T-helper 2 cell (primary cell): ENCODE measurements around the gene KLF11.

ENCODE experiments used
- DNase-seq, 5 experiments: peaks; one replicate each; pipeline versions ENCODE4 v3.0.0 to v3.0.0-alpha.2; 2012 to 2022
- total RNA-seq, 2 donors: gene quantifications; one replicate each; lab custom pipeline; 2026; lab: John Stamatoyannopoulos, UW

Gene KLF11
- total RNA-seq = 45.5 to 66.4 reads per million in 2 donors

DNA sequence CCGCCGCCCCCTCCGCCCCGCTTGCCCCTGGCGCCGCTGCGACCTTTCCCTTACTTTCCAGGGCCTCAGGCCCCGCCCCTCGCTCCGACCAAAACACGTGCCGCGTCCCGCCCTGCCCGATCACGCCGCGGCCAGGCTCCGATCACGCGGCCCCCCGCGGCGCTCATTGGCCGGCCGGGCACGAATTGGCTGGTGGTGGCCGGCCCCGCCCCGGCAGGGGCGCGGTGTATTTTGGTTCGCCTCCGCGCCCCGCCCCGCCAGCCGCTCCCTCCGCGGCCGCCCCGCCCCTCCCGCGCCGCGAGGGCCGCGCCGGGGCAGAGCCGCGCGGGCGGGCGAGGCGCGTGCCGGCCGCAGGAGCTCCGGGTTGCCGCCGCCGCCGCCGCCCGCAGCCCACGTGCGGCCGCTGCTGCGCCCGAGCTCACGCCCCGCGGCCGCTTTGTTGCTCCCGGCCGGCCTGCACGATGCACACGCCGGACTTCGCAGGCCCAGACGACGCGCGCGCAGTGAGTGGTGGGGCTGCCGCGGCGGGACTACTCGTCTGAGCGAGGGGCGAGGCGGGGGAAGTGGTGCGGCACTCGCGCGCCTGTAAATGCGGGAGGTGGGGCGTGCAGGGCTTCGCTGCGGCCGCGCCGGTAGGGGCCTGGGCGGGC lies at the start of gene KLF11:
Gene KLF11 (plus strand): TSS at position 295 of the 650 bp plus-strand sequence. CDS start 167 bp downstream, at position 462.
- DNase-seq = peak; percentile 68 to 94 (median 78)

GRCh38 chr2:9994462-9994861 lies 48.9 kb upstream of the KLF11 start:
- DNase-seq = no peak

GRCh38 chr2:9995059-9995458 lies 48.3 kb upstream of the KLF11 start:
- DNase-seq = no peak

- DNase-seq = no peak
These were observed 47.0 kb upstream of the KLF11 start for GRCh38 chr2:9996321-9996720.

DNA sequence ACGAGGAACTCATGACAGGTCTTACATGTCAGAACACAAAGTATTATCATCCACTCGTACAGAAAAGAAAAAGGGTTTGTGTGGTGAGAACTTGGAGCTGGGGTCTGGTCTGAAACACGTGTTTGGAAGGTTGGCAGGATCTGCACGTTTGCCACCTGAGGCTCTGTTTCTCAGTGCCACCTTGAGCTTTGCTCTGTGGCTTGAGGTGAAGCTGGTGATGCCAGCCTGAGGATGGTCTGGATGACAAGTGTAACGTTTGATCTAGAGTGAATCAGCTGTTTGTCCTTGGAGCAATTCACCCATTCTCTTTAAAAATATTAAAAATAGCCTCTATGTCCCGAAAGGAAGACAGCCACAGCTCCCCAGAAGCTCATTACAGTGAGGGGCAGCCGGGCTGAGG lies 45.4 kb upstream of the KLF11 start:
- no peak for DNase-seq

- no peak for DNase-seq
These were observed 44.3 kb upstream of the KLF11 start for GRCh38 chr2:9998916-9999654.

DNA sequence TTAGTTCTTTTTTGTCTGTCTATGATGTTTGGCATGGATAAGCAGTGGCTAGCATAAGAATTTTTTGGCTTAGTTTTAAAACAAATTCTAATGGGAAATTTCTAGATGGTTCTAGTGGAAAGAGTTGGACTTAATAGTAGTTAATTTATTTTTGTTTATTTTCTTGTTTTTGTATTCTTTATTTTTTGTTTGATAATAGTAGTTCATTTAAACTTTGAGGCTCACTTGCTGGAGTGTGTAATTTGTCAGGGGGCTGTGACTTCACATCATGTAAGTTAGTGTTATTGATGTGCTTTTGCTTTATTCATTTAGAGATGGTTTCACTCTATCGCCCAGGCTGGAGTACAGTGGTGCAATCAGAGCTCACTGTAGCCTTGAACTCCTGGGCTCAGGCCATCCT lies 43.7 kb upstream of the KLF11 start:
- DNase-seq = no peak

DNA sequence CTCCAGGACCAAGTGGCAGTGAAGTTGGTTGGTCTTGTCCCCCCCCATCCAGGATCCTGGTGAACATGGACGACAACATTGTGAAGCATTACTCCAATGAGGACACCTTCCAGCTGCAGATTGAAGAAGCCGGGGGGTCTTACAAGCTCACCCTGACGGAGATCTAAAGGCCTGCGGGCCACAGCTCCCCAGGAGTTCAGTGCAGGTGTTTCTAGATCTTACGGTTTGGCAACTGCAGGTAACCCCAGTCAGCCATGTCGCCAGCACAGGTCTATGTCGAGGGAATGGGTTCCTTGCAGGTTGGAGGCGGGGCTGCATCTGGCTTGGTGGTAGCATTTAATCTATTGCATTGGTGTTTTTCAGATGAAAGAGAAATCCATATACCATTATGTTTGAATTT lies 42.8 kb upstream of the KLF11 start:
- DNase-seq = no peak

DNA sequence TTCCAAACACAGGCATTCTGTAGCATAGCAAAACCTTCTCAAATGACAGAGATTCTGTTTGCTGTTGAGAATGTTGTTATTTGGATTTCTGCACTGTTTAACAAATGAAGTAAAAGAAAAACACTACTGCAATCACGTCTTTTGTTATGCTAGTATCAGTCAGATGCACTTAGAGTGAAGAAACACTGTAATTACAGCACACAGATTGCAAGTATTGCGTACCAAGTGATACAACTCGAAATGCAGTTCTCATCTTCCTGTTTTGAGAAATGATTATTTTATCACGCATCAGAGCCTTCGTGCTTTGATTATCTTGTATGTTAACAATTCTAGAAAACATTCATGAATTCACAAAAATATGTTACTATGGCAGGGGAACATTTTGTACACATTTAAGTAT lies 41.8 kb upstream of the KLF11 start:
- DNase-seq = no peak

GRCh38 chr2:10002109-10002508 lies 41.2 kb upstream of the KLF11 start:
- DNase-seq = peak in 1 of 5 experiments; percentile 14

DNA sequence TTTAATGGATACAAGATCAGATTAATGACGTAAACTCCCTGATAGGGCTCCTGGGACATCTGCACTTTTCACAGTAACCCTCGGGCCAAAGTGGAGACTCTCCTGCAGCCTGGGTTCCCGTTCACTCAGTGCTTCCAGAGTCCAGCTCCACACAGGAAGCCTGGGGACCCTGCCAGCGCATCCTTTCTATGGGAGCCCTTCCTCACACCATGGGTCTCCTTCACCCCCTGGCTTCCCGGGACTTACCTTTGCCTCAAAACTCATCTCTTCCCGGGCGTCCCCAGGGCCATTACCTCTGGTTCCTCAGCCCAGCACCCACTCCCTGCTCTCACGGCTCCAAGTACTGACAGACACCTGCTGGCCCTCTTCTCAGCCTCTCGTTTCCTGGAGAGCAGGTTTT lies 40.7 kb upstream of the KLF11 start:
- DNase-seq = no peak

GRCh38 chr2:10003206-10004125 lies 39.9 kb upstream of the KLF11 start:
- DNase-seq = no peak

DNA sequence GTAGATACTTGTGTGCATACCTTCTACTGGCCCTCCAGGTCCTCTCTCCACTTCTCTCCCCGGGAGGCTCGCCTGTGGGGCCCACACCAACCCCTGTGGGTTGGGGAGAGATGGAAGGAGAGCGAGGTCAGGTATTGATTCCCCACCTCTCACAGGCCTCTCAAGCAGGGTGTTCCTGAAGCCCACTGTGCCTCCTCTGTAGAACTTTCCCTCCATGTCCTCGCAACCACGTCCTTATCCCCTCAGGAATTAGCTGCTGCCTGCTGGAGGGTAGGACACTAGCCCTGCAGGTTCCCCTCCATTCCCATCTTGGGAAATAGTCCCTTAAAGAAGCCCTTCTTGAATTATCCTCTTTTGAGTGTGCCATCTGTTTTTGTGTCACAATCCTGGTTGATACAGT lies 38.9 kb upstream of the KLF11 start:
- no peak for DNase-seq

DNA sequence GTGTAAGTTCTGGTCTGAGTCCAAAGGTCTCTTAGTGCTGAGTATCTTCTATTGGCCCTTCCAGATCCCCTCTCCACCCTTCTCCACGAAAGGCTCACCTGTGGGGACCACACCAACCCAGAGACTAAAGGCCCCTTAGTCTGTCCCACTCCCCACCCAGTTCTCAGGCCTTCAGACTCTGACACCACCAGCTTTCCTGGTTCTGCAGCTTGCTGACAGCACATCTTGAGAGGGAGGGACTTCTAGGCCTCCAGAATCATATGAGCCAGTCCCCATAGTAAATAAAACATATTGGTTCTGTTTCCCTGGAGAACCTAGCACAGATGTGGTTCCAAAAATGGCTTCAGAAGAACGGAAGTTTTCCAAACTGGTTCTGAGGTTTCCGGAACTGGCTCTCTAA lies 38.5 kb upstream of the KLF11 start:
- DNase-seq = no peak

DNA sequence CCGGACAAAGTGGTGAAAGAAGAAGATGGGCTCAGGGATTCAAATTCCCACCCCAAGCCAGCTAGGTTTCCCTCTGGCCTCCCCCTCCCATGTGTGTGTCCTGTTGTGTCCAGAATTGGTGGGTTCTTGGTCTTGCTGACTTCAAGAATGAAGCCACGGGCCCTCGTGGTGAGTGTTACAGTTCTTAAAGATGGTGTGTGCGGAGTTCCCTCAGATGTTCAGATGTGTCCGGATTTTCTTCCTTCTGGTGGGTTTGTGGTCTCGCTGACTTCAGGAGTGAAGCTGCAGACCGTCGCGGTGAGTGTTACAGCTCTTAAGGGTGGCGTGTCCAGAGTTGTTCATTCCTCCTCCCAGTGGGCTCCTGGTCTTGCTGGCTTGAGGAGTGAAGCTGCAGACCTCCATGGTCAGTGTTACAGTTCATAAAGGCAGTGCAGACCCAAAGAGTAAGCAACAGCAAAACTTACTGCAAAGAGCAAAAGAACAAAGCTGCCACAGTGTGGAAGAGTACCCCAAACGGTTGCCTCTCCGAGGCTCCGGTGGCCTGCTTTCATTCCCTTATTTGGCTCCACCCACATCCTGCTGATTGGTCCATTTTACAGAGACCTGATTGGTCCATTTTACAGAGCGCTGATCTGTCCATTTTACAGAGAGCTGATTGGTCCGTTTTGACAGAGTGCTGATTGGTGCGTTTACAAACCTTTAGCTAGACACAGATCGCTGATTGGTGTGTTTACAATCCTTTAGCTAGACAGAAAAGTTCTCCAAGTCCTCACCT lies 37.7 kb upstream of the KLF11 start:
- DNase-seq = no peak

DNA sequence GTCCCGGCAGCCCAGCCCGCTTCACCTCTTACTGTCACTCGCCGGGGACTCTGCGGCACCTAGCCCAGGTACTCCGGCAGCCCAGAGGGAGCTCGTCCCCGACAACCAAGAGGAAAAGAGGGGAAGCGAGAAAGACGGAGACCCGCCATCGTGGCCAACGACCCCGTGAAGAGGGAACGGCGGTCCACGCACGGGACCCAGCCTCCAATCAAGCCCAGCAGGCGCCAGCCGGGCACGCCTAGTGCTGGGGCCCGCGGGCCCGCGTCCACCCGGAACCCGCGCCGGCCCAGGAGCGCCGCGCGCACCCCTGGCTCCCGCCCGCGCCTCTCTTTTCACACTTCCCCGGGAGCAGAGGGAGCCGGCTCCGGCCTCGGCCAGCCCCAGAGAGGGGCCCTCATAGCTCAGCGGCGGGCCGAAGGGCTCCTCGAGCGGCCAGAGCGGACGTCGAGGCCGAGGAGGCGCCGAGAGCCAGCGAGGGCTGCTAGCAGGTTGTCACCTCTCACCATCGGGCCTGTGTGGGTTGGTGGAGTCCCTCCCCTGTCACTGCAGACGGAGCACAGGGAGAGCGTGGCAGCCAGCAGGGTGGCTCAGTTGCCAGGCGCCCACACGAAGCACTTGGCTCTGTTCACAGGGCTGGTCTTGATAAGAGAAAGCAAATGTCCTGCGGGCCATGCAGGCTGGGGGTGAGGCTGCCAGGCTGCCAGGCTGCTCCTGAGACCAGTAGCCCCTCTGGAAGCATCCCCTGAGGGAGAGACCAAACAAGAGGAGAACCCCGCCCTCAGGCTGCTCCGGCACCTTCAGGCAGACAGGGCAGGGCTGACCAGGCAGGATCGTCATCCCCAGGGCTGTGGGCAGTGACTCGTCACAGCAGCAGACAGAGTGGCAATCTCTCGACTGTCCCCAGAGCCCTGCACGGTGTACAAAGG lies 36.9 kb upstream of the KLF11 start:
- DNase-seq = peak in 1 of 5 experiments; percentile 38

- DNase-seq = no peak
These were observed 35.9 kb upstream of the KLF11 start for GRCh38 chr2:10007435-10007834.

- DNase-seq = no peak
These were observed 35.2 kb upstream of the KLF11 start for GRCh38 chr2:10007921-10008808.

DNA sequence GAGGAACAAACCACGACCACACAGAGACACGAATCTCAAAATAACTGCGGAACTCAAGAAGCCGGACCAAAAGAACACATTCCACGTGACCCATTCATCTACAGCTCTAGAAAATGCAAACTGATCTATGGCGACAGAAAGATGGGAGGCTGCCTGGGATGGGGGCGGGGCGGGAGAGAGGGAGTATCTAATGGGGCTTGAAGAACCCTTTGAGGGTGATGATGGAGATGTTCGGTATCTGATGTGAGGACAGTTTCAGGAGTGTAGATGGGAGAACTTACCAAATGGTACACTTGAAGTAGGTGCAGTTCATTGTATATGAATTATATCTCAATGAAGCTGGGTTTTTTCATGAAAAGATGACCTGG lies 34.6 kb upstream of the KLF11 start:
- DNase-seq = no peak

GRCh38 chr2:10009271-10009810 lies 34.0 kb upstream of the KLF11 start:
- no peak for DNase-seq
